ENCODE data around the gene TTC24.

- no peak for TF ChIP-seq MAX (IDR thresholded peaks at IDR 0.05)
- TF ChIP-seq TCF12 (IDR thresholded peaks at IDR 0.05; ENCODE audit: low read depth) = no peak
- TF ChIP-seq YY1 (IDR thresholded peaks at IDR 0.05; ENCODE audit: low read depth) = no peak
- TF ChIP-seq EP300 (IDR thresholded peaks at IDR 0.05; ENCODE audit: borderline replicate concordance) = no peak
- TF ChIP-seq REST (IDR thresholded peaks at IDR 0.05; ENCODE audit: low read depth) = no peak
- TF ChIP-seq FOXM1 (IDR thresholded peaks at IDR 0.05; ENCODE audit: borderline replicate concordance, low read depth) = no peak
- no peak for TF ChIP-seq EGR1 (IDR thresholded peaks at IDR 0.05)
- no peak for TF ChIP-seq RAD21 (IDR thresholded peaks at IDR 0.05; ENCODE audit: low read depth)
- no peak for TF ChIP-seq TEAD4 (IDR thresholded peaks at IDR 0.05)
- TF ChIP-seq CEBPB (IDR thresholded peaks at IDR 0.05) = no peak
- TF ChIP-seq TAF1 (IDR thresholded peaks at IDR 0.05; ENCODE audit: low read depth) = no peak
- no peak for TF ChIP-seq NFIC (IDR thresholded peaks at IDR 0.05)
- TF ChIP-seq USF1 (IDR thresholded peaks at IDR 0.05) = no peak
Measured at GRCh38 chr1:156551066-156551643, 28.4 kb upstream of the TTC24 start.

Measured in Ishikawa (cell line).